GM23338 (cell line): ENCODE results near the gene FAM72A. TPM values are rescaled to one million over a fixed set of nuclear protein-coding genes. Genes with fewer than 3 reads are reported as not detected.

Source experiments
- ATAC-seq: fragments of 200-7000 bp; cut with Tn5 transposase; 3 replicates; pipeline ENCODE4 v1.9.1; 2020
- DNase-seq: peaks from one replicate; pipeline ENCODE4 v3.0.0-alpha.2; 2015; ENCODE audit warnings: low spot score
- H2AFZ ChIP-seq: fragments of 200-600 bp; sonication (generic); 2 replicates; pipeline ENCODE4 v1.8.0; 2016; ENCODE audit warnings: antibody characterized with exemption, mild to moderate bottlenecking, moderate library complexity
- H3F3A ChIP-seq: fragments of 200-600 bp; sonication (generic); replicated peaks from 2 replicates; pipeline ENCODE4 v1.8.0; 2017; ENCODE audit warnings: antibody characterized with exemption, mixed run types, low read depth
- H3K27ac ChIP-seq: fragments of 200-600 bp; sonication (generic); 2 replicates; pipeline ENCODE4 v1.6.1; 2016; ENCODE audit warnings: low read depth
- H3K27me3 ChIP-seq: fragments of 200-600 bp; sonication (generic); 2 replicates; pipeline ENCODE4 v1.8.0; 2016; ENCODE audit warnings: mild to moderate bottlenecking, mixed run types, moderate library complexity; ENCODE audit not compliant: insufficient read depth
- H3K36me3 ChIP-seq: fragments of 200-600 bp; sonication (generic); 2 replicates; pipeline ENCODE4 v1.8.0; 2016; ENCODE audit warnings: mild to moderate bottlenecking; ENCODE audit not compliant: insufficient read depth
- H3K4me1 ChIP-seq: fragments of 200-600 bp; sonication (generic); 2 replicates; pipeline ENCODE4 v1.8.0; 2016; ENCODE audit warnings: mild to moderate bottlenecking, moderate library complexity; ENCODE audit not compliant: insufficient read depth
- H3K4me2 ChIP-seq: fragments of 200-600 bp; sonication (generic); 2 replicates; pipeline ENCODE4 v1.7.1; 2017; ENCODE audit warnings: mixed run types
- H3K4me3 ChIP-seq: fragments of 200-600 bp; sonication (generic); 2 replicates; pipeline ENCODE4 v1.6.1; 2016; ENCODE audit warnings: mixed run types
- H3K79me2 ChIP-seq: fragments of 200-600 bp; sonication (generic); replicated peaks from 2 replicates; pipeline ENCODE4 v1.8.0; 2017; ENCODE audit warnings: mild to moderate bottlenecking; ENCODE audit not compliant: insufficient read depth
- H3K9me2 ChIP-seq: fragments of 200-600 bp; sonication (generic); 2 replicates; pipeline ENCODE4 v1.8.0; 2017; ENCODE audit not compliant: insufficient read depth
- H4K20me1 ChIP-seq: fragments of 200-600 bp; sonication (generic); replicated peaks from 2 replicates; pipeline ENCODE4 v1.8.0; 2017; ENCODE audit warnings: mild to moderate bottlenecking; ENCODE audit not compliant: insufficient read depth
- H3K27ac Mint-ChIP-seq: 2 replicates; pipeline ENCODE4 v1.8.0; 2020; ENCODE audit warnings: inconsistent platforms, mild to moderate bottlenecking, moderate library complexity, mixed read lengths
- H3K27me3 Mint-ChIP-seq: 3 replicates; pipeline ENCODE4 v1.8.0; 2022; ENCODE audit warnings: low read depth, mild to moderate bottlenecking, moderate library complexity, mixed read lengths, inconsistent platforms; ENCODE audit not compliant: insufficient read depth, poor library complexity
- H3K36me3 Mint-ChIP-seq: 3 replicates; pipeline ENCODE4 v1.8.0; 2021; ENCODE audit warnings: low read depth, mild to moderate bottlenecking, inconsistent platforms, moderate library complexity, mixed read lengths
- H3K4me1 Mint-ChIP-seq: 3 replicates; pipeline ENCODE4 v1.8.0; 2020; ENCODE audit warnings: mild to moderate bottlenecking, inconsistent platforms, mixed read lengths
- H3K4me3 Mint-ChIP-seq: 3 replicates; pipeline ENCODE4 v1.8.0; 2021; ENCODE audit warnings: moderate library complexity, mild to moderate bottlenecking, inconsistent platforms, mixed read lengths
- H3K9me3 Mint-ChIP-seq: 3 replicates; pipeline ENCODE4 v1.8.0; 2020; ENCODE audit warnings: moderate library complexity, mild to moderate bottlenecking, inconsistent platforms, mixed read lengths
- CREB1 ChIP-seq: fragments of 250-450 bp; sonication (Bioruptor Pico); IDR thresholded peaks from 2 replicates; pipeline ENCODE4 v1.5.0; 2020; ENCODE audit warnings: low read depth, mild to moderate bottlenecking, moderate library complexity
- CTCF ChIP-seq, 2 experiments: fragments of 200-600 bp in 1 of 2; sonication (generic) in 1 of 2; conservative IDR thresholded peaks; 2 replicates each; pipeline versions ENCODE4 v1.5.1 to v1.6.1; 2016 to 2017; ENCODE audit warnings: antibody characterized with exemption in 2 of 2, low read depth in 2 of 2, mild to moderate bottlenecking in 2 of 2, moderate library complexity in 1 of 2
- EZH2 ChIP-seq: fragments of 200-600 bp; sonication (generic); IDR thresholded peaks from one replicate; pipeline ENCODE4 v1.8.0; 2017; ENCODE audit warnings: antibody characterized with exemption, mild to moderate bottlenecking, low read depth; ENCODE audit not compliant: unreplicated experiment
- EZH2phosphoT487 ChIP-seq: fragments of 200-600 bp; sonication (generic); IDR thresholded peaks from one replicate; pipeline ENCODE4 v1.8.1; 2018; ENCODE audit warnings: antibody characterized with exemption; ENCODE audit not compliant: unreplicated experiment
- NANOG ChIP-seq: IDR thresholded peaks from 2 replicates; pipeline ENCODE4 v1.6.1; 2016; ENCODE audit warnings: antibody characterized with exemption, borderline replicate concordance
- STAT1 ChIP-seq: IDR thresholded peaks from one replicate; pipeline ENCODE4 v1.6.1; 2016; ENCODE audit warnings: antibody characterized with exemption; ENCODE audit not compliant: unreplicated experiment
- ZNF114 ChIP-seq: fragments of 250-450 bp; sonication (Bioruptor Pico); IDR thresholded peaks from 2 replicates; pipeline ENCODE4 v1.5.0; 2020; ENCODE audit warnings: mild to moderate bottlenecking, moderate library complexity
- polyA plus RNA-seq: library from polyadenylated mRNA; unstranded; fragments of >200 nt; fragmentation: Nextera tagmentation; extraction: Ambion mirVana; gene quantifications from 2 replicates; pipeline ENCODE4 v1.2.1, GENCODE V29; 2016
- total RNA-seq: library from RNA; depleted of rRNA; stranded (reverse); fragments of >200 nt; shearing (Covaris generic); gene quantifications from 2 replicates; pipeline ENCODE4 v1.2.3, GENCODE V29; 2014
- TF ChIP-seq, protein P1 (sequence below): IDR thresholded peaks from one replicate; pipeline ENCODE4 v1.6.1; 2018; ENCODE audit warnings: antibody characterized with exemption; ENCODE audit not compliant: unreplicated experiment
- TF ChIP-seq, protein P2 (sequence below): IDR thresholded peaks from 2 replicates; pipeline ENCODE4 v1.6.1; 2016; ENCODE audit warnings: antibody characterized with exemption
- TF ChIP-seq, protein P3 (sequence below): fragments of 250-450 bp; sonication (Bioruptor Pico); IDR thresholded peaks from 2 replicates; pipeline ENCODE4 v1.5.0; 2020; ENCODE audit warnings: mild to moderate bottlenecking, moderate library complexity

The FAM72A gene
- total and polyA plus RNA-seq, 2 experiments from 2014 or later, result 19.1 to 26.7 TPM

DNA sequence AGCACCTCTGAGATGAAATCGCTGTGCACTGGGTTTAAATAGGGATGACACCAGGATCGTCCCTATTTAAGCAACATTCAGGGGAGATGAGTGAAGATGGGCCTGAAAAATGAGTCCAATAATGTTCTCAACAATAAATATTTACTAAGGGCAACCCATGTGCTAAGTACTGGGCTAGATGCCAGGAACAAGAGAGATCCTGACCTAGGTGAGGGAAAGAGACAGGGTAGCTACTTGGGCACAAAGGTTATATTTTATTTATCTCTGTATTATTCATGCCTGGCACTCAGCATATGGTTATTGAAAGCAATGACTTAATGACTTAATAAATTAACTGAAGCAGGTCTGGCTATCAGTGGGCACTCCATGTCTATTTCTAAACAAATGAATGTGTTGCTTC is 58.0 kb downstream of the FAM72A start (continued):
- TF ChIP-seq, protein P1, sequence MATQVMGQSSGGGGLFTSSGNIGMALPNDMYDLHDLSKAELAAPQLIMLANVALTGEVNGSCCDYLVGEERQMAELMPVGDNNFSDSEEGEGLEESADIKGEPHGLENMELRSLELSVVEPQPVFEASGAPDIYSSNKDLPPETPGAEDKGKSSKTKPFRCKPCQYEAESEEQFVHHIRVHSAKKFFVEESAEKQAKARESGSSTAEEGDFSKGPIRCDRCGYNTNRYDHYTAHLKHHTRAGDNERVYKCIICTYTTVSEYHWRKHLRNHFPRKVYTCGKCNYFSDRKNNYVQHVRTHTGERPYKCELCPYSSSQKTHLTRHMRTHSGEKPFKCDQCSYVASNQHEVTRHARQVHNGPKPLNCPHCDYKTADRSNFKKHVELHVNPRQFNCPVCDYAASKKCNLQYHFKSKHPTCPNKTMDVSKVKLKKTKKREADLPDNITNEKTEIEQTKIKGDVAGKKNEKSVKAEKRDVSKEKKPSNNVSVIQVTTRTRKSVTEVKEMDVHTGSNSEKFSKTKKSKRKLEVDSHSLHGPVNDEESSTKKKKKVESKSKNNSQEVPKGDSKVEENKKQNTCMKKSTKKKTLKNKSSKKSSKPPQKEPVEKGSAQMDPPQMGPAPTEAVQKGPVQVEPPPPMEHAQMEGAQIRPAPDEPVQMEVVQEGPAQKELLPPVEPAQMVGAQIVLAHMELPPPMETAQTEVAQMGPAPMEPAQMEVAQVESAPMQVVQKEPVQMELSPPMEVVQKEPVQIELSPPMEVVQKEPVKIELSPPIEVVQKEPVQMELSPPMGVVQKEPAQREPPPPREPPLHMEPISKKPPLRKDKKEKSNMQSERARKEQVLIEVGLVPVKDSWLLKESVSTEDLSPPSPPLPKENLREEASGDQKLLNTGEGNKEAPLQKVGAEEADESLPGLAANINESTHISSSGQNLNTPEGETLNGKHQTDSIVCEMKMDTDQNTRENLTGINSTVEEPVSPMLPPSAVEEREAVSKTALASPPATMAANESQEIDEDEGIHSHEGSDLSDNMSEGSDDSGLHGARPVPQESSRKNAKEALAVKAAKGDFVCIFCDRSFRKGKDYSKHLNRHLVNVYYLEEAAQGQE, result no peak

GRCh38 chr1:206143537-206144172 is 59.0 kb downstream of the FAM72A start:
- Mint-ChIP-seq H3K4me3 (no peak overlapping the region), H3K27ac (no peak overlapping the region), H3K9me3 (peaks cover 2% of the 10 kb centered on the region; the same call in 1 of the 3 replicates), H3K4me1 (peaks cover 7% of the 10 kb centered on the region), H3K36me3 (no peaks in the 10 kb centered on the region), H3K27me3 (no peaks in the 10 kb centered on the region)
- no peak overlapping the region for H3K4me3 ChIP-seq
- DNase-seq (no peak), ATAC-seq (no peak)
- H2AFZ ChIP-seq, result 0 out of 2 replicates have a peak overlapping the region, but pooled peaks have one; percentile 7
- no peak overlapping the region for H3K4me2 ChIP-seq
- no peaks in the 10 kb centered on the region for H3K79me2 ChIP-seq
- H3K36me3 ChIP-seq, result no peaks in the 10 kb centered on the region
- peaks cover 20% of the 10 kb centered on the region for H3K9me2 ChIP-seq
- H3K4me1 ChIP-seq, result no peaks in the 10 kb centered on the region
- H3F3A ChIP-seq, result no peaks in the 10 kb centered on the region
- no peaks in the 10 kb centered on the region for H3K27me3 ChIP-seq
- no peak overlapping the region for H3K27ac ChIP-seq
- no peaks in the 10 kb centered on the region for H4K20me1 ChIP-seq
- TF ChIP-seq NANOG (no peak), STAT1 (no peak), CREB1 (CRISPR knock-in tag) (no peak), CTCF (conservative IDR thresholded peaks at IDR 0.05; ENCODE audit: low read depth in 2 of 2) (no peak), EZH2 (no peak), EZH2phosphoT487 (no peak), ZNF114 (CRISPR knock-in tag) (no peak)
- TF ChIP-seq, protein P2, sequence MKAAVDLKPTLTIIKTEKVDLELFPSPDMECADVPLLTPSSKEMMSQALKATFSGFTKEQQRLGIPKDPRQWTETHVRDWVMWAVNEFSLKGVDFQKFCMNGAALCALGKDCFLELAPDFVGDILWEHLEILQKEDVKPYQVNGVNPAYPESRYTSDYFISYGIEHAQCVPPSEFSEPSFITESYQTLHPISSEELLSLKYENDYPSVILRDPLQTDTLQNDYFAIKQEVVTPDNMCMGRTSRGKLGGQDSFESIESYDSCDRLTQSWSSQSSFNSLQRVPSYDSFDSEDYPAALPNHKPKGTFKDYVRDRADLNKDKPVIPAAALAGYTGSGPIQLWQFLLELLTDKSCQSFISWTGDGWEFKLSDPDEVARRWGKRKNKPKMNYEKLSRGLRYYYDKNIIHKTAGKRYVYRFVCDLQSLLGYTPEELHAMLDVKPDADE, result no peak
- TF ChIP-seq, protein P3, sequence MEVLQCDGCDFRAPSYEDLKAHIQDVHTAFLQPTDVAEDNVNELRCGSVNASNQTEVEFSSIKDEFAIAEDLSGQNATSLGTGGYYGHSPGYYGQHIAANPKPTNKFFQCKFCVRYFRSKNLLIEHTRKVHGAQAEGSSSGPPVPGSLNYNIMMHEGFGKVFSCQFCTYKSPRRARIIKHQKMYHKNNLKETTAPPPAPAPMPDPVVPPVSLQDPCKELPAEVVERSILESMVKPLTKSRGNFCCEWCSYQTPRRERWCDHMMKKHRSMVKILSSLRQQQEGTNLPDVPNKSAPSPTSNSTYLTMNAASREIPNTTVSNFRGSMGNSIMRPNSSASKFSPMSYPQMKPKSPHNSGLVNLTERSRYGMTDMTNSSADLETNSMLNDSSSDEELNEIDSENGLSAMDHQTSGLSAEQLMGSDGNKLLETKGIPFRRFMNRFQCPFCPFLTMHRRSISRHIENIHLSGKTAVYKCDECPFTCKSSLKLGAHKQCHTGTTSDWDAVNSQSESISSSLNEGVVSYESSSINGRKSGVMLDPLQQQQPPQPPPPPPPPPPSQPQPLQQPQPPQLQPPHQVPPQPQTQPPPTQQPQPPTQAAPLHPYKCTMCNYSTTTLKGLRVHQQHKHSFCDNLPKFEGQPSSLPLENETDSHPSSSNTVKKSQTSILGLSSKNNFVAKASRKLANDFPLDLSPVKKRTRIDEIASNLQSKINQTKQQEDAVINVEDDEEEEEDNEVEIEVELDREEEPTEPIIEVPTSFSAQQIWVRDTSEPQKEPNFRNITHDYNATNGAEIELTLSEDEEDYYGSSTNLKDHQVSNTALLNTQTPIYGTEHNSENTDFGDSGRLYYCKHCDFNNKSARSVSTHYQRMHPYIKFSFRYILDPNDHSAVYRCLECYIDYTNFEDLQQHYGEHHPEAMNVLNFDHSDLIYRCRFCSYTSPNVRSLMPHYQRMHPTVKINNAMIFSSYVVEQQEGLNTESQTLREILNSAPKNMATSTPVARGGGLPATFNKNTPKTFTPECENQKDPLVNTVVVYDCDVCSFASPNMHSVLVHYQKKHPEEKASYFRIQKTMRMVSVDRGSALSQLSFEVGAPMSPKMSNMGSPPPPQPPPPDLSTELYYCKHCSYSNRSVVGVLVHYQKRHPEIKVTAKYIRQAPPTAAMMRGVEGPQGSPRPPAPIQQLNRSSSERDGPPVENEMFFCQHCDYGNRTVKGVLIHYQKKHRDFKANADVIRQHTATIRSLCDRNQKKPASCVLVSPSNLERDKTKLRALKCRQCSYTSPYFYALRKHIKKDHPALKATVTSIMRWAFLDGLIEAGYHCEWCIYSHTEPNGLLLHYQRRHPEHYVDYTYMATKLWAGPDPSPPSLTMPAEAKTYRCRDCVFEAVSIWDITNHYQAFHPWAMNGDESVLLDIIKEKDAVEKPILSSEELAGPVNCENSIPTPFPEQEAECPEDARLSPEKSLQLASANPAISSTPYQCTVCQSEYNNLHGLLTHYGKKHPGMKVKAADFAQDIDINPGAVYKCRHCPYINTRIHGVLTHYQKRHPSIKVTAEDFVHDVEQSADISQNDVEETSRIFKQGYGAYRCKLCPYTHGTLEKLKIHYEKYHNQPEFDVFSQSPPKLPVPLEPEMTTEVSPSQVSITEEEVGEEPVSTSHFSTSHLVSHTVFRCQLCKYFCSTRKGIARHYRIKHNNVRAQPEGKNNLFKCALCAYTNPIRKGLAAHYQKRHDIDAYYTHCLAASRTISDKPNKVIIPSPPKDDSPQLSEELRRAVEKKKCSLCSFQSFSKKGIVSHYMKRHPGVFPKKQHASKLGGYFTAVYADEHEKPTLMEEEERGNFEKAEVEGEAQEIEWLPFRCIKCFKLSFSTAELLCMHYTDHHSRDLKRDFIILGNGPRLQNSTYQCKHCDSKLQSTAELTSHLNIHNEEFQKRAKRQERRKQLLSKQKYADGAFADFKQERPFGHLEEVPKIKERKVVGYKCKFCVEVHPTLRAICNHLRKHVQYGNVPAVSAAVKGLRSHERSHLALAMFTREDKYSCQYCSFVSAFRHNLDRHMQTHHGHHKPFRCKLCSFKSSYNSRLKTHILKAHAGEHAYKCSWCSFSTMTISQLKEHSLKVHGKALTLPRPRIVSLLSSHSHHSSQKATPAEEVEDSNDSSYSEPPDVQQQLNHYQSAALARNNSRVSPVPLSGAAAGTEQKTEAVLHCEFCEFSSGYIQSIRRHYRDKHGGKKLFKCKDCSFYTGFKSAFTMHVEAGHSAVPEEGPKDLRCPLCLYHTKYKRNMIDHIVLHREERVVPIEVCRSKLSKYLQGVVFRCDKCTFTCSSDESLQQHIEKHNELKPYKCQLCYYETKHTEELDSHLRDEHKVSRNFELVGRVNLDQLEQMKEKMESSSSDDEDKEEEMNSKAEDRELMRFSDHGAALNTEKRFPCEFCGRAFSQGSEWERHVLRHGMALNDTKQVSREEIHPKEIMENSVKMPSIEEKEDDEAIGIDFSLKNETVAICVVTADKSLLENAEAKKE (CRISPR knock-in tag), result no peak
